RPMI7951 (cell line): ENCODE results near the gene PAX3. TPM values are rescaled to one million over a fixed set of nuclear protein-coding genes. Genes with fewer than 3 reads are reported as not detected.

Experiments
- DNase-seq: peaks from one replicate; pipeline ENCODE4 v3.0.0-alpha.2; 2012; ENCODE audit warnings: low read depth
- total RNA-seq: library from RNA; depleted of rRNA; stranded (reverse); fragments of >200 nt; shearing (Covaris generic); gene quantifications from 2 replicates; pipeline ENCODE4 v1.2.3, GENCODE V29; 2014

The PAX3 gene
- total RNA-seq, 1 experiment from 2014 or later: 35.4 TPM

DNA sequence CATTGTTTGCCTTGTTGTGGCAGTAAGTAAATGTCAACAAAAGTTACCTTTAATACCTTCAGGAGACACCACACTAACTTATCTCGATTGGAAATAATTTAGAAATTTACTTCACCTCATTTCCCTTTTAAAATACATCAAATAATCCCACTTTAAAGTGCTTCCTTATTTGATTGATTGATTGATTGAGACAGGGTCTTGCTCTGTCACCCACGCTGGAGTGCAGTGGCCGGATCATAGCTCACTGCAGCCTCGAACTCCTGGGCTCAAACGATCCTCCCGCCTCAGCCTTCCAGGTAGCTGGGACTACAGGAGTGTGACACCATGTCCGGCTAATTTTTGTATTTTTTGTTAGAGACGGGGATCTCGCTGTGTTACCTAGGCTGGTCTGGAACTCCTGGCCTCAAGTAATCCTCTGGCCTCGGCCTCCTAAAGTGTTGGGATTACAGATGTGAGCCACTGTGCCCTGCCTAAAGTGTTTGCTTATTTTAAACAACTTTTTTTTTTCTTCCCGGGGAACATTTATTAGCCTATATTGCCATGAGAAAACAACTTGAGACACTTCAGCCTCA lies 12.0 kb upstream of the PAX3 start:
- no peak for DNase-seq

DNA sequence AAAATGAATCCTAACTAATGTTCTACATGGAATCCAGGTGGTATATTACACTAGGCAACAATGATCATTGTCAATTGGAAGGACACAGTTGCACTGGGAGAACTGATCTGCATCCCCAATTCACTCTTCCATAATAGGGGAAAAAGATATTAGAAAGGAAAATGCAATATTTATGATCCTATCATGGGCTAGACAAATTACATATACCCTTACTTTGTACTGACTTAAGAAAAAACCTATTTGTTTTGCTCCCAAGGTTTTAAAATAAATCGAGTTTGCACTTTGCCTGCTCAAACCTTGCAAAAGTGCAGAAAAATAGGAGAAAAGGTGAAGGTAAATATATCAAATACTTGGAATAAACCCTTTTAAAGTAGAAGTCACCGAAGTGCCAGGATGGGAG lies 11.0 kb upstream of the PAX3 start:
- no peak for DNase-seq

- peak; percentile 53 for DNase-seq
Measured at GRCh38 chr2:222309361-222309760, 10.6 kb upstream of the PAX3 start.

- no peak for DNase-seq
Measured at GRCh38 chr2:222307978-222308730, 9.4 kb upstream of the PAX3 start.

DNA sequence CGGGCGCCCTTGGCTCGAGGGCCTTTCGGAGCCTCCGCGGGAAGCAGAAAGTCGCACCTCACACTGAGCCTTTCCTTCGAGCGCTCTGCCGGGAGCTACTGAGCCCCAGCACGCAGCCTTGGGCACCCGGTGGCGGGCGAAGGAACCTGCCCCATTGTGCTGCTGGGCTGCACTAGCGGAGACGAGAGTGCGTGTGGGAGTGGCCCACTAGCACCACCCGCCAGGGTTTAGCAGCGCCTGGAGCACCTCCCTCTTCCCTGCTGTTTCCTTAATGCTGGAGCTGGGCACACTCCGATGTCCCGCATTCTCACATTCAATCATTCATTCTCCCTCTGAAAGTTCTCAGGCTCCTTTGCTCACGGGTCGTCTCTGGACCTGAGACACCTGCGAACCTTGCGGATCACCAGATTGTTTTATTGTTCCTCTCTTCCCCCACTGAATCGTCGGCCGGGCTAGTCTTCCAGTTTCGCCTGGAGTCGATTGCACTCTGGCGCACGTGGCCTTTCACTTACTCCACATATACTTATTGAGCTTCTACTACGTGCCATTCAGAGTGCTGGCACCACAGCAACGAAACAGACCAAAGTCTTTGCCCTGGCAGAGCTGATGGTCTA lies 8.5 kb upstream of the PAX3 start:
- no peak for DNase-seq

GRCh38 chr2:222306393-222307142 lies 7.8 kb upstream of the PAX3 start:
- no peak for DNase-seq

- DNase-seq: peak; percentile 58
Measured at GRCh38 chr2:222305516-222306392, 7.0 kb upstream of the PAX3 start.

DNA sequence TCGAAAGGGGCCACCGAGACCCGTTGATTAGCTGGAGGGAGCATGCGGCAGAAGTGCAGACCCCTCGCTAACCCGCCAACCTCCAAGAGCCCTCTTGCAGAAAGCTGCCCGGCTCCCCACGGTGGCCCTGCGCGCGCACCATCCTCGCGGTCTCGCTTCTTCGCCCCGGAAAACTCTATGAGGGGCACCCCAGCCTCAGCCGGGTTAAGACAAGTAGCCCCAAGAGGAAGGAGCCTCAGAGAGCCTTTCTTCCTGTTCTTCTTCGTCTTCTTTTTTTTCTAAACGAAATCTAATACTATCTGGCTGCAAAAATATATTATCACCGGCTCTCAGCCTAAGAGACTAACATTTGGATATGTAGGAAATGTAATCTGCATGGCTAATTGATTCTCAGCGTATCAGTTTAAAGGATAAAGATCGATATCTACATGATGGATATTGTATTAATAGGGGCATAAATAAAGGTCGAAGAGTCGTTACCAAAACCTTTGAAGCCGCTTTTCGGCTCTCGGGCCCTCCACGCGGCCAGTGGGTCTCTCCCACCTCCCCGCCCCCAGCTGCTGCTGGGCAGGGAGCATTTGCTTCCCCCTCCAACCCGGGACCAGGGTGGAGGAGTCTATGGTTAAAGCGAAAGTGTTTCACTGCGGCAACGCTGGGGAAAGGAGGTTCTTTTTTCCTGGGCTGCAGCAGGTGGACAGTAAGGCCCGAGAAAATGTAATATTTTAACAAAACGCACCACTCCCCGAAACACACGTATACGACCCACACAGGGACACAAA lies 6.1 kb upstream of the PAX3 start:
- DNase-seq: peak; percentile 35

- no peak for DNase-seq
Measured at GRCh38 chr2:222303828-222304736, 5.3 kb upstream of the PAX3 start.

DNA sequence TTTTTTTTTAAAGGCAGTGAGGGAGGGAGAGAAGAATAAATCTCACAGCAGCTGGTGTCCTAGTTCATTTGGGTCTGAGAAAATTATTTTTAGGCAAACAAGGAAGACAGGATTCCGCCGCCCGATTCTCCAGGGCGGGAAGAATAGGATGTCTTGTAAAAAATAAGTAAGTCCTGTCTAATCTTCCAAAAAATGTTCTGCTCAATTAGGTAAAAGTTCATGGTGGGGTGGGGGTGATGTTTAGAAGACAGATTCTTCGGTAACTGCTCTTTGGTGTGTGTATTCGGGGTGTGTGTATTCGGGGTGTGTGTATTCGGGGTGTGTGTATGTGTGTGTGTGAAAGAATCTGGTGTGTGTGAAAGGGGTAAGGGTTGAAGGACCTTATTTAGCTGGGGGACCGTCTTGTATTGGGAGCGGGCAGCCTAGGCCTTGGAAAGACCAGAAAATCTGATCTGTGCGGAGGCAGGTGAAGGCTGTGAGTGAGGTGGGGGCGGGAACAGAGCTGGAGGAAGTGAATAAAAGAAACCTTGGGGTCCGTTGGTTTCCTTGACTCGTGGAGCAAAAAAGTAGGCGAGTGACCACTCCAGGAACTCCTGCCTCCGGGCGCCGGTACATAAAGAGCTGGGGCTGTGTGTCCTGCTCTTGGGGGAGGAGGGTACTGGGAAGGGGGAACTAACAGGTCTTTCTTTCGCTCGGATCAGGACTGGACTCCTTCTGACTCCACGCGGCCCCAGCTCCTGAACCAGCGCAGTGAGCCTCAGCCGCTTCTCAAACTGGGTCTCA lies 4.4 kb upstream of the PAX3 start:
- no peak for DNase-seq

DNA sequence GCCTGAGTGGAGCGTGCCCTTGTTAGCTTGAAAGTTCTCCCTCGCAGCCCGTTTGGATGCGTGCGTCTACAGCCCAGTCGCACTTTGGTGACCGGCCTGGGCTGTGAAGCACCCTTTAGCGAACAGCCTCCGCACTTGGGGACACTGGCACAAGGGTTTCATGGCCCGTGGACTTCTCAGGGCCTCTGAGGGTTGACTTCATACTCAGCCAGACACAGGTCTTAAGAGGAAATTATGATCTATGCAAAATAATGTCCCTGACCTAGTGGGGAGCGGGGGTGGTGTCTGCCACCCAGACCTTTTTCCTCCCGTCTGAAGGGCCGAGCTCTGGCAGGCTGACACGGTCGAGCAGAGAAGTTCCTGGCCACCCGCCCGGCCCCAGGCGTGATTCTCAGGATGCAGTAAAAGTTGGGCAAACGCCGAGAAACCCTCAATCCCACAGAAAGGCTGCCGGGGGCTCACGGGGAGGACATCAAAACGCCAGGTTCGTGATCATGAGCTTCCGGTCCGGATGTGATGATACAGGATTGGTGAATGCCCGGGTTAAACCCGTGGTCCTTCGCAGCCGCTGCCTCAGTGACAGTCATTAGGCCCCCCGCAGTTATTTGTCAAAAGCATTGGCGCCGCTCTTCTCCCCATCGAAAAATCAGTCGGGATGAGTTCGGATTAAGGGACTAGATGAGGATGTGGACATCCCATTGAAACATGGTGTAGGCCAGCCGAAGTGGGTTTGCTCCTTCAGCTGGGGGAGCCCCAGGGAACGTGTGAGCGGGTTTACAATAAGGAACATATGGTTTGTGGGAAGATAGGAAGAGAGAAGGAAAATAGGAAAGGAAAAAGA lies 3.6 kb upstream of the PAX3 start:
- DNase-seq: no peak

GRCh38 chr2:222301796-222302118 lies 3.0 kb upstream of the PAX3 start:
- no peak for DNase-seq

GRCh38 chr2:222301053-222301795 lies 2.4 kb upstream of the PAX3 start:
- no peak for DNase-seq

- no peak for DNase-seq
Measured at GRCh38 chr2:222300726-222301052, 1.9 kb upstream of the PAX3 start.

GRCh38 chr2:222299906-222300725 lies 1.3 kb upstream of the PAX3 start:
- DNase-seq: no peak

GRCh38 chr2:222298001-222298310 lies 842 bp downstream of the PAX3 start:
- DNase-seq: no peak

DNA sequence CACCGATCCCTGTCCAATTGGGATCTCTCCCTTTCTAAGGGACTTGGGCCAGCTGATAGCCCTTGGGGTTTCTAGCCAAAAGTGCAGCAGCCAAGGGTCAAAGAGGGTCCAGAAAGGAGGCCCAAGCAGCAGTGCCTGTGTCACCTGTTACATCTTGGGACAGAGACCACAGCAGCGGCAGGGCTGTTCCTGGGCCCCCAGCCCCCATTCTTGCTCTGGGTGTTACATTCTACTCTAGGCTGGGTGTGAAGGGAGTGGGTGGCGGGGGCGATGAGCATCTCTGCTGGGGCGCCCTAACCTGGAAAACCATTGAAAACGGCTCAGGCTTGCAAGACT lies 1.2 kb downstream of the PAX3 start:
- peak; percentile 40 for DNase-seq
